CD4-positive, alpha-beta T cell treated with Interleukin-21 for 1 hour (primary cell): ENCODE measurements around the gene ZNRF3.

ENCODE experiments used
- DNase-seq: peaks from one replicate; pipeline ENCODE4 v3.0.0-alpha.2; 2020

The ZNRF3 gene

GRCh38 chr22:29103121-29103520 lies 219.7 kb downstream of the ZNRF3 start:
- DNase-seq: no peak

GRCh38 chr22:29105468-29105867 lies 222.1 kb downstream of the ZNRF3 start:
- no peak for DNase-seq

GRCh38 chr22:29106839-29107238 lies 223.5 kb downstream of the ZNRF3 start:
- DNase-seq: no peak
